Colon (tissue), 2 donors: ENCODE results near the gene CDON.

Experiments used
- FAIRE-seq: peaks from 2 replicates; lab custom pipeline; 2012; peaks lifted over from hg19 to GRCh38; lab: Jason Lieb, UNC
- donor health status: control.
- donor health status: control.

The CDON gene, protein sequence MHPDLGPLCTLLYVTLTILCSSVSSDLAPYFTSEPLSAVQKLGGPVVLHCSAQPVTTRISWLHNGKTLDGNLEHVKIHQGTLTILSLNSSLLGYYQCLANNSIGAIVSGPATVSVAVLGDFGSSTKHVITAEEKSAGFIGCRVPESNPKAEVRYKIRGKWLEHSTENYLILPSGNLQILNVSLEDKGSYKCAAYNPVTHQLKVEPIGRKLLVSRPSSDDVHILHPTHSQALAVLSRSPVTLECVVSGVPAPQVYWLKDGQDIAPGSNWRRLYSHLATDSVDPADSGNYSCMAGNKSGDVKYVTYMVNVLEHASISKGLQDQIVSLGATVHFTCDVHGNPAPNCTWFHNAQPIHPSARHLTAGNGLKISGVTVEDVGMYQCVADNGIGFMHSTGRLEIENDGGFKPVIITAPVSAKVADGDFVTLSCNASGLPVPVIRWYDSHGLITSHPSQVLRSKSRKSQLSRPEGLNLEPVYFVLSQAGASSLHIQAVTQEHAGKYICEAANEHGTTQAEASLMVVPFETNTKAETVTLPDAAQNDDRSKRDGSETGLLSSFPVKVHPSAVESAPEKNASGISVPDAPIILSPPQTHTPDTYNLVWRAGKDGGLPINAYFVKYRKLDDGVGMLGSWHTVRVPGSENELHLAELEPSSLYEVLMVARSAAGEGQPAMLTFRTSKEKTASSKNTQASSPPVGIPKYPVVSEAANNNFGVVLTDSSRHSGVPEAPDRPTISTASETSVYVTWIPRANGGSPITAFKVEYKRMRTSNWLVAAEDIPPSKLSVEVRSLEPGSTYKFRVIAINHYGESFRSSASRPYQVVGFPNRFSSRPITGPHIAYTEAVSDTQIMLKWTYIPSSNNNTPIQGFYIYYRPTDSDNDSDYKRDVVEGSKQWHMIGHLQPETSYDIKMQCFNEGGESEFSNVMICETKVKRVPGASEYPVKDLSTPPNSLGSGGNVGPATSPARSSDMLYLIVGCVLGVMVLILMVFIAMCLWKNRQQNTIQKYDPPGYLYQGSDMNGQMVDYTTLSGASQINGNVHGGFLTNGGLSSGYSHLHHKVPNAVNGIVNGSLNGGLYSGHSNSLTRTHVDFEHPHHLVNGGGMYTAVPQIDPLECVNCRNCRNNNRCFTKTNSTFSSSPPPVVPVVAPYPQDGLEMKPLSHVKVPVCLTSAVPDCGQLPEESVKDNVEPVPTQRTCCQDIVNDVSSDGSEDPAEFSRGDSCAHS (N-terminal part only)

DNA sequence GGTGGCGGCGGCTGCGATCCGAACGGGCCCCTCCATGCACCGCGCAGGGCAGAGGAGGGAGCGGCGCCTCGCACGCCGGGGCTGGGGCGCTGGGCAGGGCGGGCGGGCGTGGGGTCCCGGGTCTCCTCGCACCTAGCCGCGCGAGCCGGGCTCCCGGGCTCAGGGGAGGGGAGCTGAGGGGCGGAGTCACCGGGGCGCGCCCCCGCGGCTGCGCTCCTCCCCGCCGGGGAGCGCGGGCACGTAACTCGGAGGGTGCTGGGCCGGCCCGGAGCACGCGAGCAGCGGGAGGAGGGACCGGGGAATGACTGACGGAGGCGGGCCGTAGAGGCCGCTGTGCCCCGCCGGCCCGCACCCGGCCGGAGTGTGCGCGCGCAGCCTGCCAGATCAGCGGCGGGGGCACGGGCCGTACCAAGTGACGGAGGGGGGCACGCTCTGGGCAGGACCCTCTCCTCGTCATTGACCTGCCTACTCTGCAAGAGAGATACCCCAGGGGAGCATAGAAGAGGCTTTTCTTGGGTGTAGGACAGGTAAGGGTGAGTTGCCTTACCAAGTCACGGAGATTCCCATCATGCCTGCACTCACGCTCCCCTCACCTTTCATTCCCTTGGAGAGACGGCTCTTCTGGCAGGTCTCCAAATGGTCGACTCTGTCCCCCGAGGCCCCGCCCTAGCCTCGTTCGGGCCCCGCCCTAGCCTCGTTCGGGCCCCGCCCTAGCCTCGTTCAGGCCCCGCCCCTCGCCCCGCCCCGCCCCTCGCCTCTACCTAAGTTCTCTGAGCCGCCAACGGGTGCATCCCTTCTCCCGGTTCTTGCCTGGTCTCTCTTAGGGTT lies at the start of gene CDON:
TSS of gene CDON (minus strand) at position 188 of the 828 bp plus-strand sequence. CDS start 39,390 bp downstream, outside the sequence.
- no peak for FAIRE-seq

DNA sequence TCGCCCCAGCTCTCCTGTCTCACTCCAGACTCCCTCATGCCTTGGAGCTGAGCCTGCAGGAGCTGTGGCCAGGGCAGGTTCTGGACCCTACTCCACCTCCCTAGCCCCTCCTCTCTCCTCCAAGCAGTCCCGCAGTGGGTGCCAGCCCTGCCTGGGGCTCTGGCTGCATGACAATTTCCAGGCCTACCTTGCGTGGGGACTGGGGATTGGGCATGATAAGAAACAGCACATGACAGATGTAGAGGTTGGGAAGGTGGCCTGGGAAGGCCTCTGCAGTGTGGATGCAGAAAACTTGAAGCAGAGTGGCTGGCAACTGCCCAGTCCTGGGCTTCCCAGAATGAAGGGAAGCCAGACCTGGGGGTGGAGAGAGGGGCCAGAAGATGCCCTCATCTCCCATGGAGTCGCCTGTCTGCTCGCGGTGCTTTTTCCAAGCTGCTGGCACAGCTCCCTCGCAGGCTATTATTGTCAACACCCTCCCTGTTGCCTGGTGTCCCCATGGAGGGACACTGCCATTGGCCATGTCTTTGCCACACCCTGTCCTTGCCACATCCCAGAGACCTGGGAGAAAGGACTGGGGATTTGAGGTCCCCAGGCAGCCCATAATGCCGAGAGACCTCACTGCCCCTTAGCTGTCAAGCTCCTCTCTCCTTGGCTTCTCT lies 48.9 kb upstream of the CDON start:
- no peak for FAIRE-seq

DNA sequence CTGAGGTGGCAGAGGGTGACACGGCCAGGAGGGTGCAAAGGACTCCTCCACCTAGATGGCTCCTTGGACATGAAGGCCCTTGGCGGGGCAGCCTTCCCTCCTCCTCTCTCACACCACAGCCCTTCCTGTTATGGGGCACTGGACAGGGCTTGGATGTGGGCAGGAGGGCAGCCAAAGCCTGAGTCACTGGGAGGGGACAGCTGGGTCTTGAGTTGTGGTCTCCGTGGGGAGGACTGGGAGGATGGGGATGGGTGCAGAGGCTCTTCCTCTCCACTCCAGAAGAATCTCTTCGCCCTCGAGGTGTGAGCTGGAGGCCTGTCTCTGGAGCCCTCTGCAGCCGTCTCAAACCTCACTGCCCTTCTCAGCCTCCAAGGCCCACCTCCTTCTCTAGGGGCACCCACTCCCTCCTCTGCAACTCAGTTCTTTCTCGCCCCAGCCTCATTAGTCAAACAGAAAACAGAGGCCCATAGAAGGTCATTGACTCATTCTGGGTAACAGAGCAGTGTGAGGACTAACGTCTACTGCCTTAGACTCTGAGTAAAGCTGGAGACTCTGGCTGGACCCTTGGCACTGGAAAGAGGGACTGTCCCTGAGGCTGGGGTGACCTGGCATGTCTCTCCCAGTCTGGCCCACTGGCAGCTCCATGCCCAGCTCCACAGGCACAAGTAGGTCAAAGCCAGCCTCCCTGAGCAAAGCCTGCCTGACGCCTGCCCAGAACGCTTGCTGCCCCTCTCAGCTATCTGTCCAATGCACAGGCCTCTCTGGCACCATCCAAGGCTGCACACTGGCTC lies 47.5 kb upstream of the CDON start:
- FAIRE-seq: no peak

DNA sequence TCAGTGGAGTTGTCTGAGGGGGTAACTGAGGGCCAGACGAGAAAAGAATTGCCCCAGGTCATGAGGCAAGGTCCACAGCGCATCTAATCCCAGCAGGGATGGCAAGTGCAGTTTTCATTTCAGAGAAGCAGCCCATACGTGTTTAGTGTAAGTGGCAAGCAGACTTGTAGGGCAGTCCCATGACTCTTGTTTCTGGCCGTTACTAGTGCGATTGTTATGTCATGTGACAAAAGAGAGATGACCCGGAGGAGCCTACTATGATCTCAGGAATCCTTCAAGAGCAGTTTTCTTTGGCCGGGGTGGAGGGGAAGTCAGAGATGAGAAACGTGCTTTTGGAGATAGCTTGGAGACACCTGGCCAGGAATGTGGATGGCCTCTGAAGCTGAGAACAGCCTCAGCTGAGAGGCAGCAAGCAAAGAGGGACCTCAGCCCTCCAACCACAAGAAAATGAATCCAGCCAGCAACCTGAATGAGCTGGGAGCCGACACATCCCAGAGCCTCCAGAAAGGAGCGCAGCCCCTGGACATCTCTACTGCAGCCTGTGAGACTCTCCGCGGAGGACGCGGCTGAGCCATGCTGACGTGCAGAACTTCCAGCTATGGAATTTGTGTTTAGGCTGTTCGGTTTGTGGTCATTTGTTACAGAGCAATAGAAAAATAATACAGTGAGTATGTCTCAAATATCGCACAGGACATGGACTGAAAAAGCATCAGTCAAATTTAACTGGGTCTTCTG lies 44.1 kb upstream of the CDON start:
- no peak for FAIRE-seq

DNA sequence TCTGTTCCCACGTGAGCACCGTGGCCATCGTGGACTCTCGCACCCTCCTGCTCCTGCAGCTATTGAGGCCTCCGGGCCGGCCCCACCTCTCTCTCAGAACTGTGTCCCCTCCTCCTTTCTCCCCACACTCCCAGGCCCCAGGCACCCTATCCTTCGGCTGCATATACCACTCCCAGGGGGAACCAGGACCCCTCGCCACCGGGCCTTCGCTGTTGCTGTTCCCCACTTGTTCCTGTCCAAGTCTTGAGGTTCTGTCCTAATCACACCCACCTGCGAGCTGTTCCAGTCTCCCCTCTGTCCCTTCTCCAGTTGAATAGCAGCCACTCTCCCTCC lies 43.0 kb upstream of the CDON start:
- FAIRE-seq: no peak

DNA sequence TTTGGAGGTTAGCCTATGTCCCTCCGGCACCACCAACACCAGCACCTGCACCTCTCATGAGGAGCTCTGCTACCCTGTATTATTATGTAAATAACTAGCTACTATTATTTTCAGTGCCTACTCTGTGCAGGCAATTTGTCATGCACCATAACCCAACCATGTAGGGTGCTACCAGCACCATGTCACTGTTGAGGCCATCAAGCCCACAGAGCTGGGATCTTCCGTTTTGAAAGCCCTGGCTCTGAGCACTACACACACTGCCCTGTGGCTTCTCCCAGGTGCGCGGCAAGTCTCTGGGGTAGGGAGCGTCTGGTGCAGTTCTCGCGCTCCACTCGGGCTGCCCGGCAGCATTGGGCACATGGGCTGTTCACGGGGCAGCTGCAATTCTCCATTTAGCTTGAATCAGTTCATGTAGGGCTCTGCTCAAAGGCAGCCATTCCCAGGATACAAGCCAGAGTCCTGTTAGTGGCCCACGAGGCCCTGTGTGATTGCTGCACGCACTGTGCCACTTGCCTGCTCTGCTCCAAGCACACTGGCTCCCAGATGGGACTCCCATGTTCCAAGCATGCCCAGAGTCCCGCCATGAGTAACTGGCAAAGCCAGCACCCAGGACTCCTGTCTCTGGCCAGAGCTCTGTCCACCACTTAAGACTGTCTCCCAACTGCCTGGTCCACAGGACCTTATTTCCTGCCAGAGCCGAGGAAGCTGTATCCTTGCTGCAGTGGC lies 42.5 kb upstream of the CDON start:
- FAIRE-seq: no peak

DNA sequence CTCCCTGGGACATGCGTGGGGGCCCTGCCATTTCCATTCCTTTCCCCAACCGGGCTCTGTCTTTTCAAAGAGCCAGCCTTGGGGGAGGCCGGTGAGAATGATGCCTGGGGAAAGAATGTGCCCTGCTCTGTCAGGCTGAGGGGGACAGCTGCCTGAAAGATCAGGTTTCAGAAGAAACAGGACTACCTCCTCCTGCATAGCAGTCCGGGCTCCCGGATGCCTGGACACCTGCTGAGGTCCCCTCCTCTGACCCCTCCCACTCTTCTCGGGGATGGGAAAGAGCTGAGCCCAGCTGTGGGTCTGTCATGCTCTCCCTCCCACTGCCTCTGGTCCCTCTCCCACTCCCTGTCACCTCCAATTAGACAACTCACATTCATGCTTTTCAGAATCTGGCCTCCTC lies 41.8 kb upstream of the CDON start:
- no peak for FAIRE-seq

DNA sequence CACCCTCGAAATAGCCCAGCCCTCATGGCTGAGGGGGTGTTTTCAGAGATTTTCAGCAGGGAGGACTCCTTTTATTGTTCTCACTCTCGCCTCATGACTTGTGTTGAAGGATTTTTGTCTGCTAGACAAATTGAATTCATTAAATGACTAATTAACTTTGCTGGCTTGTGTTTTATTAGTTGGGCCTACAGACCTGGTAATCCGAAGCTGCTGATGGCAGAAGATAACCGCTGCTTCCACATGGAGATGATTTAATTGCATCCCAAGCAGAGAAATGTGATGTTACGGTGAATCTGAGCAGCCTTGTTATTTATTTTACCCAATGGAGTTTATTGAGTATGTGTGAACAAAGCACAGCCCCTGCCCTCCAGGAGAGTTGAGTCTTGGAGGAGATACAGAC lies 40.5 kb upstream of the CDON start:
- FAIRE-seq: no peak

DNA sequence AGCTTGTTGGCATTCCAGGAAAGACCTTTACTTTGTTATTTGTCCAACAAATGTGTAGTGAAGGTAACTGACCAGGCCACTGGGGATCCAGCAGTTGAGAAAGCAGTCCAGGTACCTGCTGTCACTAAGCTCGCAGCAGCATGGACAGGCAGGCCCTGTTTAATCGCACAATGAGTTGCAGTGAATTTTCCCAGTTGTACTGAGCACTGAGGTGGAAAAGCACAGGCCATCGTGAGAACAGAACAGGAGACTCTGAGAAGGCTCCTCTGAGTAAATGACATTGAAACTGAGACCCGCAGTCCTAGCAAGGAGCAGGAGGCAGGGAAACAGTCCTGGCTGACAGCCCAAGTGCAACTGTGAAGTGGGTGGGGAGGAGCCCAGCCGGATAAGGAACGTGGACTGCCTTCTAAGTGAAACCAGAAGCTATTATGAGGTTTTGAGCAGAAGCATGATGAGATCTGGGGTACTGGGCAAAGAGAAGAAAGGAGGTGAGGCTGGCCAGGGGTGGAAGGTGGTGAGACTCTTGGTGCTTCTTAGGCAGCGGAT lies 39.8 kb upstream of the CDON start:
- no peak for FAIRE-seq

DNA sequence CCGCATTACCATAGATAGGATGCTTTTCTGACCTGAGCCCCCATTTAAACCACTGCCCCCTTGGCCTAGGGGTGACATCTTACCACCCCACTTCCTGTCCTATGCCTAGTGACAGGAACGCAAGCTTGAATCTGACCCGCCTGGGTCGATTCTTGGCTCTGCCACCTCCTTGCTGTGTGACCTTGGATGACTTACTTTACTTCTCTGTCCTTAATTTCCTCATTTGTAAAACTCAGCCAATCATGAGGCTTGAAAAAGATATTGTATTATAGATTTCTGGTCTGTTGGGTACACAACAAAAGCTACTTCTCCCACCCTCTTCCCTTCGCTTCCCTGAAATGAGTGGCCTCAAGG lies 39.2 kb upstream of the CDON start:
- no peak for FAIRE-seq

DNA sequence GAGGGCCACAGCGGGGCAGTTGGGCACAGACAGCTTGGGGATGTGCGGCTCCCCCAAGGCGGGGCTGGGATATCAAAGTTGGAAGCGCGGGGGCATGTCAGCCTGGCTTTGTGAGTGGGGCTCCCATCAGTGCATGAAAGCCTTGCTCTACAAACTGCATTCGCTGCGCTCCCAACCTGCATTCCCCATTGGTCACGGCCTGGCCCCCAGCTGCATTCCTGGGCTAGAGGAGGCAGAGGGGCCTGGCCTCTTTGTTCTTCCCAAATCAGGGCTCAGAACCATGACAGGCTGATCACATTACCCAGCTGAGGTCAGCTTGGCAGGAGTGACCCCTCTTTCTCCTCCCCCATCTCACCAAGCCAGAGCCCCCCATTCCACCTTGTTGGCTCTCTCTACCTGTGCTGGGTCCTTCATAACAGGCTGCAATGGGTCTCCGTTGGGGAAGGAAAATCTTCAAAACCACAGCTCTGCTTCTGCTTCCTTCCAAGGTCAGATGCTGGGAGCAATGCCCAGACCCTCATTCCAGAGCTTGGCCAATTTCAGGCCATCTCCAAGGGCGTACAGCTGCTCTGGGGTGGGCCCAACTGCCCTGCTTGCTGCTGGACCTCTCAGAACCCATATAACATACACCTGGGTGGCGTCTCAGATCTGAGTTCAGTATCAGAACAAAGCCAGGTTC lies 38.7 kb upstream of the CDON start:
- no peak for FAIRE-seq

DNA sequence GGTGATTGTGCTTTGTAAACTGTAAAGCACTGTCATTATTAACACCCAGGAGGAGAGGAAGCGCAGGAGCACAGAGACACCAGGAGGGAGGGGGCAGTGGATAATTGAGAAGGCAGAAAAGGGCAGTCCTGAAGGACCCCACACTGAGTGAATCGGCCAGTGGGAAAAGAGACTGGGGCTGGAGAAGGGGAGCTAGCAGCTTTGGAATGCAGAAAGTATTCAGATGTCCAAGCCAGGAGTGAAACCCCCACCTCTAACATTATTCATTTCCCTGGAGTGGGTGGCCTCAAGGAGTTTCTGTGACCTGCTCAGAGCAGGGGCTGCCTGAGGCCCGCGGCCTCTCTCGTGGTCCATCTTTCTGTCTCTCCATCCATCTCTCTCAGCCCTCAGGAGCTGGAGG lies 38.0 kb upstream of the CDON start:
- FAIRE-seq: no peak

DNA sequence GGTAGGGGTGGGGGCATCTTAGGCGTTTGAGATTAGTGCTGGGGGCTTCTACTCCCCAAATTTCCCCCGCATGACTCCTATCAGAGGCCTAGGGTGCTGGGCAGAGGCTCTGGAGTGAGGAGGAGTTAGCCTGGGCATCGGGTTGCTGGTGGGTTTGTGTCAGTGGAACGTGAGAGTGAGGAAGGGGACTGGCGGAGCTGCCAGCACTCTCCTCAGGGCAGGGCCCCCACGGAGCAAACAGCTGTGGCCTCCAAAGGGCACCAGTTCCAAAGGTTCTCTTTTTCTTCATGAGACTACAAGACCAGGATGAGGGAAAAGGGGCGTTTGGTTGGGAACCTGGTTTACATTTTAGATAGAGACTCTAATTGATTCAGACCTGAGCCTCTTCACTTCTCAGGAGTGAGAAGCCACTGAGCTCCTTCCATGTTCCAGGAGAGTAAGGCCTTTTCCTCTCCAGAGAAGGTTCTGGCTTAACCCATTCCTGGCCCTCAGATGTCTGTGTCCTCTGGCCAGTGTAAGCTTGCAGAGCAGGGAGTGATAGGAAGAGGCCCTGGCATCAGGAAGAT lies 35.6 kb upstream of the CDON start:
- FAIRE-seq: no peak

DNA sequence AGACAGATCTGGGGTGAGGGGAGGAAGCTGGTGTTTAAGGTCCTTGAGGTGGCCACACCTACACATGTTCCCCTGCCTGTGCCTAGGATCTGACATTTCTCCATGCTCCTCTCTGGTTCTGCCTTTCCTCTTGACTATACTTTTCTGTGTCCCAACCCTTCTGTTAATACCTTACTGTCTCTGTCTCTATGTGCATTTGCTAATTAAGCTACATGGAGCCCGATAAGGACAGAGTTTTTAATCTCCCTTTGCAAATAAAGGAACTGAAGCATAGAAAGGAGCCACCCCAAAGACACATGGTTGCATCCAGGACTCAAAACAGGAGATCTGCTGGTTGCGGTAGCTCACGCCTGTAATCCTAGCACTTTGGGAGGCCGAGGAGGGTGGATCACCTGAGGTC lies 33.1 kb upstream of the CDON start:
- FAIRE-seq: no peak

DNA sequence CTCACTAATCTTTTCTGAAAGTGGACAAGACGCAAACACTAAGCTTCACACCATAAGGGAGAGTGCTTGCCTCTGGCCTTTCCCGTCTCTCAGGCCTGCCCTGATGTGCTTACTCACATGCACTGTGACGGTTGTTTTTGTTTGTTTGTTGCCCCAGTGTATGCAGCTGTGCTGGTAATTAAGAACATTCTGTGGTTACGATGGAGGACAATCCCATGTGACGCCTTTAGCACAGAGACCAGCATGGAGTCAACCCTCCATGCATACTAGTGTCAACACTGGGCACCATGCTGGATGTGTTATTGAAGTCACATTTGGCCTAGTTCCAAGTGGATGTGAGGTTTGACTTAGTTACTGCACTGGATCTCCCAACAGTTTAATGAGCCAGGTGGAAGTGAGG lies 27.8 kb upstream of the CDON start:
- no peak for FAIRE-seq

DNA sequence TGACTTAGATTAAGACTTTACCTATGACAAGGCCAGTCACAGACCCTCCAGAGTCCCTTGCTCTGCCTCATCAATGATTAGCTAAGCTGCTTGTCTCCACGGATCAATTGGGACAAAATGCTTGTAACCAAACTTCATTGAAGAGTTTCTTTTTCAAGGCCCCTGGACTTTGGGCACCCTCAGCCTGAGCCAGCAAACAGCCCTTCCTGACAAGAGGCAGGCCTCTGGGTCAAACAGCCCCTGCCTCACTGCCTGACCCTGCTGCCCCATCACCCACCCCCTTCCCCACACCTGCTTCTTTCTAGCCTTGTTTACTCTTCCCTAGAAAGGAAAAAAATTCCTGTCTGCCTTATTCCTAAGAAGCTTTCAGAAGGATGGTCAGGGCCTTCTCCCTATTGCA lies 26.3 kb upstream of the CDON start:
- no peak for FAIRE-seq

DNA sequence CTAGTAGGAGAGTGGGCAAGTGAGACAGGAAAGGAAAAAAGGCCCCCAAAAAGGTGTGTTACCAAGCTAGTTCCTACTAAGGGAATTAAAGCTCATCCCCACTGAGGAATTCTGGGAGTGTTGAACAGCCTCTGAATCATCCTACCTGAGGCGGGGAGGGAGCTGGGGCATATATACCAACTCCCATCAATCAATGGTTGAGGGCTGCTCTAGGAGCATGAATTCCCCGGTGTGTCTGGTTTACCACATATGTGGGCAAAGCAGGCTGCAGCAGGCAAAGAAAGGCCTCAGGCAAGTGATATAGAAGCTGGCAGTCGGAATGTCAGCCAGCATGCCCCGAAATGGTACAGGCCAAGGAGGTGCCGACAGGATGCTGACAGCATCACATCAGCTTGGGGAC lies 23.6 kb upstream of the CDON start:
- no peak for FAIRE-seq

DNA sequence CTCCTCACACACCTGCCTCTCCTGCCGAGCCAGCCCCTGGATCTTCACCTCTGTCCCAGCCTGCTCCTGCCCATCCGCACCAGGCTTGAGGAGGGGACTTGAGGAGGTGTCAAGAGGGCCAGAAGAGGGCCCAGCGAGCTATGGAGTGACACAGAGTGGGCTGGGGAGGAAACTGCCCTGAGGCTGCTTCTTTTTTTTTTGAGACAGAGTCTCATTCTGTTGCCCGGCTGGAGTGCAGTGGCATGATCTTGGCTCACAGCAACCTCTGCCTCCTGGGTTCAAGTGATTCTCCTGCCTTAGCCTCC lies 21.9 kb upstream of the CDON start:
- FAIRE-seq: no peak
